ENCODE data around the gene SPG7. TPM values are rescaled to one million over a fixed set of nuclear protein-coding genes. Genes with fewer than 3 reads are reported as not detected.
"Not testable (repeated sequence)": the region's sequence is repeated elsewhere in the genome, so short reads cannot be mapped to it uniquely, and the experiment has no call there.

The SPG7 gene
- total RNA-seq, 2 experiments from 2014 or later, result 92.1 to 110 TPM

GRCh38 chr16:89570342-89570923, 62.2 kb downstream of the SPG7 start:
- DNase-seq (no peak), ATAC-seq (no peak)
- CTCF ChIA-PET, result no interaction called here
- no peaks in the 10 kb centered on the region for H3K9me3 Mint-ChIP-seq (ENCODE audit: low read depth)
- H3K4me1 Mint-ChIP-seq, result peaks cover 9% of the 10 kb centered on the region
- no peak overlapping the region for H3K4me3 Mint-ChIP-seq
- H3K27me3 Mint-ChIP-seq, result peaks cover 19% of the 10 kb centered on the region
- no peak overlapping the region for H3K27ac Mint-ChIP-seq
- no peaks in the 10 kb centered on the region for H3K36me3 Mint-ChIP-seq

GRCh38 chr16:89570983-89571598, 62.9 kb downstream of the SPG7 start:
- H3K27ac Mint-ChIP-seq; H3K36me3 Mint-ChIP-seq; ATAC-seq; H3K4me1 Mint-ChIP-seq; DNase-seq; H3K4me3 Mint-ChIP-seq; H3K9me3 Mint-ChIP-seq (ENCODE audit: low read depth); CTCF ChIA-PET: not testable (repeated sequence)
- peaks cover 19% of the 10 kb centered on the region for H3K27me3 Mint-ChIP-seq

GRCh38 chr16:89571636-89572035, 63.4 kb downstream of the SPG7 start:
- Mint-ChIP-seq H3K27ac (no peak overlapping the region), H3K36me3 (no peaks in the 10 kb centered on the region), H3K27me3 (peaks cover 19% of the 10 kb centered on the region), H3K9me3 (ENCODE audit: low read depth) (no peaks in the 10 kb centered on the region), H3K4me3 (no peak overlapping the region), H3K4me1 (no peaks in the 10 kb centered on the region)
- DNase-seq, result no peak
- no peak for ATAC-seq
- CTCF ChIA-PET, result no interaction called here

DNA sequence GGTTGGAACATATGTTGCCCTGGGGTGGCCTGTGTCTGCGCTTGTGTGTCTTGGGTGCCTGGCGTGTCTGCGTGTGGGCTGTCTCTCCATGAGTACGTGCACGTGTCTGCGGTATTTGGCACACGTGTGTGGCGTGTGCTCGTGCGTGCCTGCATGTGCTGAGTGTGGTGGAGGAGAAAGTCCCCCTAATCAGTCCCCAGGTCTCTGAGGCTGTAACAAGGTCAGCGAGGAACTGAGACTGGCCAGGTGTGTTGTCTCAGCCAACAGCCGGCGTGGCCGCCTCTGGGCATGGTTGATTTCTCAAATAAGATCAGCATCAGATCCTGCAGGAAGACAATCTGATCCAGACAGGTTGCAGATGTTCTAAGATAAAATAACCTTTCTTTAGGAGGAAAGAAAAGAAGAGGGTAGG, 63.9 kb downstream of the SPG7 start:
- H3K4me3 Mint-ChIP-seq, result no peak overlapping the region
- DNase-seq, result no peak
- no peaks in the 10 kb centered on the region for H3K36me3 Mint-ChIP-seq
- no peaks in the 10 kb centered on the region for H3K4me1 Mint-ChIP-seq
- CTCF ChIA-PET, result no interaction called here
- no peak overlapping the region for H3K27ac Mint-ChIP-seq
- no peak for ATAC-seq
- peaks cover 21% of the 10 kb centered on the region for H3K27me3 Mint-ChIP-seq
- H3K9me3 Mint-ChIP-seq (ENCODE audit: low read depth), result no peaks in the 10 kb centered on the region

GRCh38 chr16:89572485-89573205, 64.4 kb downstream of the SPG7 start:
- Mint-ChIP-seq H3K27me3 (peaks cover 27% of the 10 kb centered on the region), H3K27ac (no peak overlapping the region), H3K9me3 (ENCODE audit: low read depth) (no peaks in the 10 kb centered on the region), H3K4me1 (no peaks in the 10 kb centered on the region), H3K36me3 (no peaks in the 10 kb centered on the region), H3K4me3 (no peak overlapping the region)
- CTCF ChIA-PET, result no interaction called here
- no peak for ATAC-seq
- no peak for DNase-seq

DNA sequence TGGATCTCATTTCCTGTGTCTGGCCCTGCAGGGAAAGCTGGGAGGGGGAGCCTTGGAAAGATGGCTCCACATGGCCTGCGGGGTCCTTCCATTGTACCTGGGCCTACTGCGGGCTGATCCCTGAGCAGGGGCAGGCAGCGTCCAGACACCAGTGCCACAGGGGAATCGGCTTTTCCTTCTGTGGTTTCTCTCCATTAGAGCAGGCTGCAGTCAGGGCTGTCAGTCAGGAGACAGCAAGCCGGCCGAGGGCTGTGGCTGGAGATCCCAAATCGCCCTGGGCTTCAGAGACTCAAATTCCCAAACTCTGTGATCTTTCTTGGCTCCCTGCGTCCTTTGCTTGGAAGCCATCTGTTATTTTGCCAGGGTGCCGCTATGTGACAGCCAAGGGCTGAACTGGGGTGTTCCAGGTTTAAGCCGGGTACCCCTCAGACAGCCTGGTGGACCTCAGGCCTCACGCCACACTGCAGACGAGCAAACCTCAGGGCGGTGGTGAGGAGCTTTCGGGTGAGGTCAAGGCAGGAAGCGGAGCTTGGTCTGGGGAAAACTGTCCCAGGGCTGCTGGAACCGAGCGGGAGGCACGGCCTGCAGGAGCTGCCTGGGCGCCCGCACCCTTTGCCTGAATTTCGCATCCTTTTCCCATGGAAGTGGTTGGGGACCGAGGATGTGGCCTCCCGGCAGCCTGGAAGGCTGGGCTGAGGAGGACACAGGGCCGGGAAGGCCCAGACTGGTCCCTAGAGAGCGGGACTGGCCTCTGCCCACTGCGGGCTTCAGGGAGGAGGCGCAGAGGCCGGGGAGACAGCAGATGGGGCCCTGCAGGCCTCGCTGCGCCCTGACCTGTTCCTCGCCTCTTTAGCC, 65.8 kb downstream of the SPG7 start:
- H3K4me3 Mint-ChIP-seq, result no peak overlapping the region
- H3K9me3 Mint-ChIP-seq (ENCODE audit: low read depth), result no peaks in the 10 kb centered on the region
- ATAC-seq, result no peak
- H3K36me3 Mint-ChIP-seq, result no peaks in the 10 kb centered on the region
- peaks cover 31% of the 10 kb centered on the region for H3K27me3 Mint-ChIP-seq
- no peaks in the 10 kb centered on the region for H3K4me1 Mint-ChIP-seq
- no peak for DNase-seq
- CTCF ChIA-PET, result no interaction called here
- H3K27ac Mint-ChIP-seq, result no peak overlapping the region

DNA sequence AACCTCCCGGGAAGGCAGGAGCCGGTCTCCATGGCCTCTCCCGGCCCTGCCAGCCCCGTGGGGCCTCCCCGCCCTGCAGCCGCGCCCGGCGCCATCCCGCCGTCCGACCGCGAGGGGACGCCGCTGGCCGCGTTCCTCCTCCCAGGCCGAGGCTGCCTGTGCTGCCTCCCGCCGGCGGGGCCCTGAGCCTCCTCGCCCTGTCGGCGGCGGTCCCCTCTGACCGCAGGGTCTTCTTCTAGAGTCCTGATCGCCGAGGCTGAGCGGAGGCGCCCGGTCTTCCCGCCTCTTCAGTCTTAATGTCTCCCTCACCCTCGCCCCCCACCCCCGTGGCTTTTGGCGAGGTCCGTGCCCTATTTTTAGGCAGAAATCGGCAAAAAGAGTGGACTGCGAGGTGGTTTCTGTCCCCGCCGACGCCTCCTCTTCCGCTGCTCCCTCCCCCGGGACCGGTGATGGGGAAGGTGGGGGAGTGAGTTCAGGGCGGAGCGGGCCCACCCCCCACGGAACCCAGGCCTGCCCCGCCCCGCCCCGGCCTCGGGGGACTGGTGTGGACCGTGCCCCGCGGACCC, 66.6 kb downstream of the SPG7 start:
- no peak overlapping the region for H3K4me3 Mint-ChIP-seq

DNA sequence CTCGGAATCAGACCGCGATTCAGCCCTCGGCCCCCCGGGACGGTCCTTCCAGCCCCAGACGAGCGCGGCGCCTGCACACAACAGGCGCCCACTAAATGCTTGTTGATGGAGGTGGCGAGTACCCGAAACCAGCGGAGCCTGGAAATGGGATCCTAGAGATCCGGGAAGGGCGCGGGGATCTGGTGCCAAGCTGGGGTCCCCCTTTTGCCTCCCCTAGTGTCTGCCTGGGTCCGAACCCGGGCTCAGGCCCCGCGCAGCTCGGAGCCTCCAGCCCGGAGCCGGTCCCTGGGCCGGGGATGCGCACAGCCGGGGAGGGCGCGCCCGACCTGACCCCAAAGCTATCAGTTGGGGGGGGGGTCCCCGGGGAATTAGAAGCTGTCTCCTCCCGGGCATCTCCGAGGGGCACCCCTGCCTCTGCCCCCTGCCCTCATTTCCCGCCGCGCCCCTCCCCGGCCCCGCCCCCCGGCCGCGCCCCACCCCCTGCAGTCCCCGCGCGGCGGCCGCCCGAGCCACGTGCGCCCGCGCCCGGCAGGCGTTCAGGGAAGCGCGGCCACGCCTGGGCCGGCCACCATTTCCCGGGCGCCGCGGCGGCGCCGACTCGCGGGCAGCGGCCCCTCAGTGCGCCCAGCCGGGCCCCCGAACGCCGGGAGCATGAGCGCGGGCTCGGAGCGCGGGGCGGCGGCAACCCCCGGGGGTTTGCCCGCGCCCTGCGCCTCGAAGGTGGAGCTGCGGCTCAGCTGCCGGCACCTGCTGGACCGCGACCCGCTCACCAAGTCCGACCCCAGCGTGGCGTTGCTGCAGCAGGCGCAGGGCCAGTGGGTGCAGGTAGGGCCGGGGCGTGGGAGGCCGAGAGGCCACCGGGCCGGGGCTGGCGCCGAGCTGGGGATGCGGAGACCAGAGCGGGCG, 67.3 kb downstream of the SPG7 start, which contains the start of gene CPNE7:
Gene CPNE7 (plus strand): TSS at position 512 of the 906 bp plus-strand sequence. CDS start 140 bp downstream, at position 652.
- CTCF ChIA-PET, result interaction anchor here (0.6 kb wide), 1 partner anchor 17 kb away, joined by 3 read pairs; no protein-coding TSS in a partner anchor
- Mint-ChIP-seq H3K4me3 (no peak within 1 kb of the TSS), H3K4me1 (no peaks in the 10 kb centered on the region), H3K9me3 (ENCODE audit: low read depth) (no peaks in the 10 kb centered on the region), H3K27me3 (peaks cover 31% of the 10 kb centered on the region), H3K27ac (no peak within 1 kb of the TSS), H3K36me3 (no peaks in the 10 kb centered on the region)
- DNase-seq (no peak), ATAC-seq (no peak)

More for the DNA sequence above, 66.6 kb downstream of the SPG7 start:
- Mint-ChIP-seq H3K27ac (no peak overlapping the region), H3K27me3 (peaks cover 31% of the 10 kb centered on the region), H3K36me3 (no peaks in the 10 kb centered on the region), H3K4me1 (no peaks in the 10 kb centered on the region), H3K9me3 (ENCODE audit: low read depth) (no peaks in the 10 kb centered on the region)
- peak; percentile 79 for ATAC-seq
- CTCF ChIA-PET, result no interaction called here
- DNase-seq, result peak; percentile 70

DNA sequence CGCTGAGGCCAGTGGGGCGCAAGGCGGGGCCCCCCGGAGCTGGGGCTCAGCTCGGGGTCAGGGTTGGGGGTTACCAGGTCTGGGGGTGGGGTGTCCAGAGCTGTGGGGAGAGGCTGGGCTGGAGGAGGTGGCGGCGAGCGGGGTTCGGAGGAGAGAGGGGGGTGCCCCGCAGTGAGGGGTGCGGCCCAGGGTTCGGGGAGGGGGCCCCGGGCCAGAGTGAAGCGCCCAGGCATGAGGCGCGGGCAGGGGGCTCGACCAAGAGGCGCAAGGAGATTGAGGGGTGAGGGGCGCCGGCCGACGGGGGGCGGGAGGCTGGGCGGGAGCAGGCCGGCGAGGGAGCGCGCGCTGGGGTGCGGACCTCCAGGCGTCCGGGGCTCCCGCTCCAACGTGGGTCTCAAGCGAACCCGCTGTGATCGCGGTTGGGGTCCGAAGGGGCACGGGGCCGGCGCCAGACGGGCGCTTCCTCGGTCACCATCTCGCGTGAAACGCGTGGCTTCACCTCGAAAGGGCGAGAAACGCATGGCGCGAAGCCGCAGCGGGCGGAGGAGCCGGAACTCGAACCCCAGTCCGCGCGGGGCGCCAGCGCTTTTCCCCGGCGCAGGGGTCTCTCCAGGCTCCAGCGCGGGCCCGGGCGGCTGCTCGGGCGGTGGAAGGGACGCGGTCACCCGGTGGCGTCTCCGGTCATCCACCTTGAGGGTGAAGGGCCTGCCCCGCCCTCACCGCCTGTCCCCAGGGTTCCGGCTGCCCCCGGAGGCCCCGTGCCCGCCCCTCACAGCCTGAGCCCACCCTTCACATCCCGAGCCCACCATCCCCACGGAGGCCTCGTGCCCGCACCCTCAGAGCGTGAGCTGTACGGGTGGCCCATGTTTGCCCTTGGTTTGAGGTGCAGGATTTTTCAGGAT, 68.2 kb downstream of the SPG7 start:
- DNase-seq (no peak), ATAC-seq (no peak)
- no peaks in the 10 kb centered on the region for H3K36me3 Mint-ChIP-seq
- H3K4me1 Mint-ChIP-seq, result no peaks in the 10 kb centered on the region
- peaks cover 31% of the 10 kb centered on the region for H3K27me3 Mint-ChIP-seq
- H3K4me3 Mint-ChIP-seq, result no peak overlapping the region
- no peak overlapping the region for H3K27ac Mint-ChIP-seq
- CTCF ChIA-PET, result no interaction called here
- no peaks in the 10 kb centered on the region for H3K9me3 Mint-ChIP-seq (ENCODE audit: low read depth)

DNA sequence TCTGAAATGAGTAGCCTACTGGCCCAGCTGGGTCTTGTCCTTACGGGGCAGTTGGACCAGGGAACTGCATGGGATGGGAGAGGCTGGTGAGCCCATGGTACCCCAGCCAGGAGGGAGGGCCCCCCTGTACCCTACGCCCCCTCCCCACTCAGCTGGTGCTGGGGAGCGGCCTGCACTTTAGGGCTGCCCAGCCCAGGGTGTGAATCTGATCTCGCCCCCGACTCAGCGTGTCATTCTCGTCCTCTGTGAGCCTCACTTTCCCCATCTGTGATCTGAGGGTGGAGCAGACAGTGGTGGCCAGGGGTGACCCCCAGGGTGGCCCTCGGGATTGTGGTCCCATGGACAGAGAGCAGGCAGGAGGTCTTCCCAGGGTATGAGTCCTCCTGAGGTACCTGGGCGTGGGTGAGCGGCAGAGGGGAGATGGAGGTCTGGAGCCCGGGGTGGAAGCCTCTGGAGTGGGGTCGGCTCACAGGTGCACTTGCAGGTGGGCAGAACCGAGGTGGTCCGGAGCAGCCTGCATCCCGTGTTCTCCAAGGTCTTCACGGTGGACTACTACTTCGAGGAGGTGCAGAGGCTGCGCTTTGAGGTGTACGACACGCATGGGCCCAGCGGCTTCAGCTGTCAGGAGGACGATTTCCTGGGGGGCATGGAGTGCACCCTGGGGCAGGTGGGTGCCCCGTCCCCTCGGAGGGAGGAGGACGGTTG, 69.0 kb downstream of the SPG7 start:
- H3K27me3 Mint-ChIP-seq, result peaks cover 28% of the 10 kb centered on the region
- CTCF ChIA-PET, result no interaction called here
- no peak overlapping the region for H3K27ac Mint-ChIP-seq
- DNase-seq (no peak), ATAC-seq (no peak)
- no peak overlapping the region for H3K4me3 Mint-ChIP-seq
- no peaks in the 10 kb centered on the region for H3K9me3 Mint-ChIP-seq (ENCODE audit: low read depth)
- H3K4me1 Mint-ChIP-seq, result no peaks in the 10 kb centered on the region
- H3K36me3 Mint-ChIP-seq, result no peaks in the 10 kb centered on the region

DNA sequence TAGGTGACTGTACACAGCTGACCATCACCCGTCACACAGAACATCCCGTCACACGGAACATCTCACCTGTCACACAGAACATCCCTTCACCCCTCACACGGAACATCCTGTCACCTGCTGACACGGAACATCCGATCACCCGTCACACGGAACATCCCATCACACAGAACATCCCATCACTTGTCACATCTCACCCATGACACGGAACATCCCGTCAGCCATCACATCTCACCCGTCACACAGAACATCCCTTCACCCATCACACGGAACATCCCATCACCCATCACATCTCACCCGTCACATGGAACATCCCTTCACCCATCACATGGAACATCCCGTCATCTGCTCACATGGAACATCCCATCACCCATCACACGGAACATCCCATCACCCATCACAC, 71.1 kb downstream of the SPG7 start:
- no peak overlapping the region for H3K4me3 Mint-ChIP-seq
- H3K36me3 Mint-ChIP-seq, result no peaks in the 10 kb centered on the region
- no peaks in the 10 kb centered on the region for H3K9me3 Mint-ChIP-seq (ENCODE audit: low read depth)
- ATAC-seq, result no peak
- CTCF ChIA-PET, result no interaction called here
- H3K27me3 Mint-ChIP-seq, result peaks cover 12% of the 10 kb centered on the region
- DNase-seq, result no peak
- H3K4me1 Mint-ChIP-seq, result no peaks in the 10 kb centered on the region
- no peak overlapping the region for H3K27ac Mint-ChIP-seq

Data from activated CD8-positive, alpha-beta memory T cell treated with anti-CD3 and anti-CD28 coated beads, Interleukin-2, amount 10 ng/mL, durations not matched to agents 7 days and 5 days (primary cell).